Fibroblast of skin of scalp (primary cell): ENCODE data around the gene GAB2.

Experiments used
- DNase-seq: peaks from one replicate; pipeline ENCODE4 v3.0.0-alpha.2; 2013

The GAB2 gene

DNA sequence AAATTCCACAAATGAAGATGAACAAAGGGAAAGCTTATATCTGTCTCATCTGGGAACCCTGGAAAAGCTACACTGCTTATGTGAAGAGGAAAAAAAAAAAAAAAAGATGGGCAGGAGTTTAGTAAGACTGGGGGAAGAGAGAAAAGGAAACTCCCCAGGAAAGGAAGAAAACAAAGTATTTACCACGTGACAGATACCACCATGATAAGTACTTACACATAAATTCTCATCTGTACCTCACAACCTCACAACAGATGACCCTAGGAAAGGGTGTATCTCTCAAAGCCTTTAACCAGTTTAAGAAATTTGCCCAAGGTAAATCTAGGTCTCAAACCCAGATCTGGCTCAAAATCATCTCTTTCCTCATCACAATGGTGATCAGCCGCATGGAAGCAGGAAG, 77.1 kb downstream of the GAB2 start:
- no peak for DNase-seq

GRCh38 chr11:78339945-78340344, 77.7 kb downstream of the GAB2 start:
- no peak for DNase-seq

DNA sequence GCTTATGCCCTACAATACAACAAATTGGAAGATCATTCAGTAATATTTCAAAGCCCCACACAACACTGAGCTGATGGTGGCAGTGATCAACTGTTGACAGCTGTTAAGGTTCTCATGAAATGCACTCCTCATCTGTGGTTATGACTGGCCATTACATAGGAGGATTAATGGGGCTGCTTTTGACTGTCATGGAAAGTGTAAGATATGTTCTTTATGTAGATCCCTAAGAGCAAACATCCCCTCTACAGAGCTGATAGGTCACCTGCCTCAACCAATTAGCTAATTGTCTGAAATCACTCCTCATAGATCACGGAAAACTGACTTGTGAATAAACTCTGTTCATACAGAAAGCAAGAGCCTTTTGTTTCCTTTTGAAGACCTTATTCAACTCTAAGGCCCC, 78.1 kb downstream of the GAB2 start:
- DNase-seq, result no peak

GRCh38 chr11:78338702-78339101, 78.9 kb downstream of the GAB2 start:
- no peak for DNase-seq

DNA sequence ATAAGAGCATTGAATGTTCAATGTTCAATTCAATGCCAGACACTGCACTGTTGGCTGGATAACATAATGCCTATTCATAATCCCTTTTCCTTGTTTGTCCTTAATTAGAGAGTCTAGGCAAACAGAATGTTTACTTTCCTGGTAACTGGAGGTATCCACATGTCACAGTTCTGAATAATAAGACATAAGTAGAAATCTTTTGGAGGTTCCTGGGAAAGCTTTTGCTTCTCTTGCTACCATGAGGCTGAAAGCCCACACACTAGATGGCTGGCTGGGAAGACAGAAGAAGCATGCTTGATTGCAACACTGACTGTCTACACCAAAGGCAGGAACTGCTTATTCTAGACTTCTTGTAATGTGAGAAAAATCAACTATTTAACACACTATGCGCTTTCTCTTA, 79.5 kb downstream of the GAB2 start:
- no peak for DNase-seq

- DNase-seq, result no peak
Observed at GRCh38 chr11:78337554-78337924, 80.1 kb downstream of the GAB2 start.

DNA sequence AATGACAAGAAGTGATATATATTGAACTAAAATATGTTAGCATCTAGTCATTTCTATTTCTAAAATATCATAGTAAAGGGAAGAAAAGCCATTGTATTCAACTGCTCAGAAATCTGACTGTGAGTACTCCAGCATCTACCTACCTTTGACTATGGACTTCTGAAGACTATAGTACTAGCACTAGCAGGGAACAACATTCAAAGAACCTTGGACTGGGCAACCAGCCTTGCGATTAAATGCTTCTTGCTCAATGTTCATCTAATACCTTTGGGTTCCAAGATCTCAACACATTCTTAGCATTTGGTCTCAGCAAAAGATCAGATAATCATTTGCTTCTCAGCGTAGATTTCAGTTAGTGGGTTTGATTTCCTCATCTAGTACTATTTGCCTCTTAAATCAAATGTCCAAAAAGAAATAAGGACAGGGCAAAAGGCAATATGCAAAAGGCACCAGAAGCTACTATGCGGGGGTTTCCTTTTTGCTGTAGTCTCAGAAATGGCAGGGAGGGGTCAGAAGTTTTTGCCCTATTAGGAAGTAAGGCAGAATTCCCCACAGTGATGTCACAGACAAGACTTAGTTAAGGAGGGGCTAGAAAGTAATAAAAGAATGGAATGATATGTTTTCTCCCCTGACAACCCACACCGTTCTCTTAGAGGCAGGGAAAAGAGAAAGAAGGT, 80.6 kb downstream of the GAB2 start:
- DNase-seq, result no peak

DNA sequence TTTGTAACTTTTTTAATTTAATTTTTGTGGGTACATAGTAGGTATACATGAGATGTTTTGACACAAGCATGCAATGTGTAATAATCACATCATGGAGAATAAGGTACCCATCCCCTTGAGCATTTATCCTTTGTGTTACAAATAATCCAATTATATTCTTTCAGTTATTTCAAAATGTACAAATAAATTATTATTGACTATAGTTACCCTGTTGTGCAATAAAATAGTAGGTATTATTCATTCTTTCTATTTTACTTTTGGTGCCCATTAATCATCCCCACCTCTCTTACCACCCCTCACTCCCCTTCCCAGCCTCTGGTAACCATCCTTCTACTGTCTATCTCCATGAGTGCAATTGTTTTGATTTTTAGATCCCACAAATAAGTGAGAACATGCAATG, 83.5 kb downstream of the GAB2 start:
- DNase-seq, result no peak

- DNase-seq, result no peak
Observed at GRCh38 chr11:78332872-78333271, 84.7 kb downstream of the GAB2 start.

DNA sequence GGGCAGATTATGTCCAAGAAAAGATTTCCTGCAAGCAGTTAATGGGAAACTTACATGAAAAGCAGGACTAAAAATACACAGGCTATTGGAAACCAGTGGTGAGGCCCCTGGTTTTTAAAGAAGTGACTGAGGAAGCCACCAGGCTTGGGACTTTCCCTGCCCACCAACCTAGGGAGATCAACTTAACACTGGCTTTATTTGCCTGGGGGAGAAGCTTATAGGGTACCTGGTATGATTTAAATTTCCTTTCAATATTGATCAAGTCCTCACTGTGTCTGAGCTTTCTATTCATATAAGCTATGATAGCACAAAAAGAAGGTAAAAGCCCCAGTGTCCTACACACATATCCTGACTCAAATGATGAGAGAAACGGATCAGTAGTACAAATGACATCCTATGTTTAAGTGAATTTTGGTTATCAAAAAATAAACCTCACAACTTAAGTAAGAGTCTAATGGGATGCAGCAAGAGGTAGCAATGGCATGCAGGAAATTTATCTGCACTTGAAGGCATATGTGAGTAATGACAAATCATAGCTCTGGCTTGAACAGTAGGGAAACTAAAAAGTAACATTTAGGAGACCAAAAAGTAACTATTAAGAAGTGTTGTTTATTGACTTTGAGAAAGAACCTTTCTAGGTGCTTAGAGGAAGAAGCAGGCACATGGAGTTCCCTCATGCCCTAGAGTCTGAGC, 85.3 kb downstream of the GAB2 start:
- peak; percentile 16 for DNase-seq

DNA sequence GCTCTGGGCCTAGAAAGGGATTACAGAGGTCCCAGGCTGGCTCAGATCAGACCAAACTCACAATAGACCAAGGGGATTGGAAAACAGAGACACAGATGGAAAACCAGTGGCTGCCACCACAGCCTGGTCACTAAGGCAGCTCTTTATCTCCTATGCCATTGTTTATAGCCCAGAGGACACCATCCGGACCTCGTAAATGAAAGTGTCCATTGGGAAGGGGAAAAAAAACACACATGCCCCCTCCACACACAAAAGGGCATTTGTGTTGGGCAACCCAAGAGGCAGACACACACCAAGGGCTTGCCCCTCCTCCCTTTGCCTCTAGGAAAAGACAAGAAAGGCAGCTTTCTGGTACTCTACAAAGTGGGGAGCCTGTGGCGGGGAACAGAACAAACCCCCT, 85.9 kb downstream of the GAB2 start:
- no peak for DNase-seq

DNA sequence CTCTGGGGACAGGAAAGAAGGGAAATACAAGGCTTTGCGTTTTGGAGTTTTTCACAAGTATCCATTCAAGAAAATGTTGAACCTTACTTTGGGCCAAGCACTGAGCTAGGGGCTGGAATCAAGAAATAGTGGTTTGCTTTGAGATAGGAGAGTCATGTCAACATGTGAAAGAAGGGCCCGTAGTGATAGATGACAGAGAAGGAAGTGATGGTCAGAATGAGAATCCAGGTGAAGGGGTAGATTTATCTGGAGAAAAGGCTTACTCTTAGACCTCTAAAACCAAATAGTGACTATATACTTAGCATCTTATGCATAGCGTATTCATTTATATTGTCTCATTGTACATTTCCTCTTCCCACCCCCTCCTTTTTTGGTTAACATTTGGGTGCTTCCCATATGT, 87.3 kb downstream of the GAB2 start:
- no peak for DNase-seq

DNA sequence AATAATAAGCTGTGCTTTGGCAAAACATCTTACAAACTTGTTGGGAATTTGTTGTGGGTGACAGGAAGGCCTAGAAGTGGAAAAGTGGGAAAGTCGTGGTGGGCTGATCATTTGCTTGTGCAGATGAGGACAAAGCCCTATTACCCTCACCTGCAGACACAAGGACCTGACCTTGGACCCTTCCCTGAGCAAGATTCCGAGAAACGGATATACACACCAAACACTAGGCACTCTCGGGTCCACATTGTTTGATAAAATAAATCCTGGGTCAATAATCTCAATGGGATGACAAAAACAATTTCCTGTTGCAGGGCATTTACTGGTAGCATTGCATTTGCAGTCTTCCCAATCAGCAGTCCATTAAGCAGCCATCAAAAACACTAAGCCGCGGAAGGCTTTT, 89.7 kb downstream of the GAB2 start:
- DNase-seq, result no peak

DNA sequence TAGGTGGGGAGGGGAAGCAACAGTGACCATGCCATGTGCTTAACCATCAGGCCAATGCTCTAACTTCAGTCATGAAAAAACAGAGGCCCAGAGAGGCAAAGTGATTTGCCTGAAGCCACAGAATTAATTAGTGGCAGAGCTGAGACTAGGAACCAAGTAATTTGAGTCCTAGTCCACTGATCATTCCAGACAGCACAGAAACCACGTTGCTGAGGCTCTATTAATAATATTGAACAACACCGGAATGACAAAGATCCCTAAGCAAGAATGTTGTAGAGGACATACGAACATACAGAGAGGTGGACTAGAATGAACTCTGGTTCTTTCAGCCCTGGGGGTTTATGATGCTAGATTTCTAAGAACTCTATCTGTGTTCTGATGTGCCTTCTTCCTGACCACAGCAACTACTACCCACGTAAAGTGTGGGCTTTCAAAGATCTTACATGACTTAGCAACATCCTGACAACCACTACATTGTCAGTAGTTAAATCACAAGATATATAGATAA, 92.3 kb downstream of the GAB2 start:
- DNase-seq, result no peak

- no peak for DNase-seq
Observed at GRCh38 chr11:78323363-78323762, 94.3 kb downstream of the GAB2 start.

GRCh38 chr11:78319453-78319955, 98.1 kb downstream of the GAB2 start:
- peak; percentile 30 for DNase-seq

DNA sequence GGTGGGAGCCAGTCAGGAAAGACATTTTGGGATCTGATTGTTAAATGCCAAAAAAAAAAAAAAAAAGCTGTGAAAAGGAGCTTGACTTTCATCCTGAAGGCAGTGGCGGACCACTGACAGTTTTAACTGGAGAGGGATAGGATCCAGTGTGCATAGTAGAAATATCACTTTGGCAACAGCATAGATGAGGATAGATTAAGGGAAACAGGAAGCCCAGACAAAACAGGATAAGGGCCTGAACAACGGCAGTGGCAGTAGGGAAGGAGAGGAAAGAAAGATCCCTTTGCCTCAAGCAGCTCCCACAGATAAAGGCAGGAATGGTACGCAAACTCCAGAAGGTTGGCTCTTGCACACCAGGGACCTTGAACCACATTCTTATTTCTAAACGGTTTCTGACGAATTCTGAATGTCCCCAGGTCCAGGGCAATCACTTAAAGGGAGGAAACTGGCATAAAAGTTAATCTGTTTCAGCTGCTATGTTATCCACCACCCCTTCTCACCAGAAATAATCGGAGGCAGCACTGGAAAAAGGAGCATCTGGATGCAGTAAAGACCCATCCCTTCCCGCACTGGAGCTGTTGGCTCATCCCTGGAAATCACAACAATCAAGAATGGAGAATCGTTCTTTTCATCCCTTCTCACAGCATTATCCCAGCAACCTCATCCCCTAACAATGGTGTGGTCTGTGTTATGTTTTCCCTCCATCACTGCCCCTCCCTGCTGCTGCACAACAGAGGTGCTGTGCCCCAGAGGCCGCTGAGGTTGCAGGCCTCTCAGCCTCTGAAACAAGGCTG, 99.1 kb downstream of the GAB2 start:
- peak; percentile 11 for DNase-seq

DNA sequence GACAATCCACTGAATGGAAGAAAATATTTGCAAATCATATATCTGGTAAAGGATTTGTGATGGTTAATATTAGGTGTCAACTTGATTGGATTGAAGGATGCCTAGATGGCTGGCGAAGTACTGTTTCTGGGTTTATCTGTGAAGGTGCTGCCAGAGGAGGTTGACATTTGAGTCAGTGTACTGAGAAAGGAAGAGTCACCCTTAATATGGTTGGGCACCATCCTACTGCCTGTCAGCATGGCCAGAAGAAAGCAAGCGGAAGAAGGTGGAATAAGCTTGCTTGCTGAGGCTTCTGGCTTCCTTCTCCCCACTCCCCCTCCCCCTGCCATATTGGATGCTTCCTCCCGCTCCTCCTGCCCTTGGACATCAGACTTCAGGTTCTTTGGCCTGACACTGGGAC, 101.9 kb downstream of the GAB2 start:
- DNase-seq, result no peak

DNA sequence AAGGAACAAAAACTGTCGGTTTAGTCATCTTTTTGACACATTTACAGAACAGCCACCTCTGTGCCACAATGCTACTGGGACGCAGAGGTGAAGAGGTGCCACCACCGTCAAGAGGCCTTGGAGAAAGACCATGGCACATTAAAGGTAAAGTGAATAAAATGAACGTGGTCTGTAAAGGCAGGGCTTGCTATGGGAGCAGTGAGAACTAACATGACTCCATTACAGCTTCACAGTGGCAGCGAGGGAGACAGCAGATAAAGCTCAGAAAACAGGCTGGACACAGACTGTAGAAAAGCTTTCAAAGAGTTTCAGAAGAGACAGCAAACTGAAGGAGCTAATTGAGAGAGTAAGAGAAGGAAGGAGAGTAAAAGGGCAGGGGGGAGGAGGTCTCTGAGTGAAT, 102.9 kb downstream of the GAB2 start:
- DNase-seq, result no peak

DNA sequence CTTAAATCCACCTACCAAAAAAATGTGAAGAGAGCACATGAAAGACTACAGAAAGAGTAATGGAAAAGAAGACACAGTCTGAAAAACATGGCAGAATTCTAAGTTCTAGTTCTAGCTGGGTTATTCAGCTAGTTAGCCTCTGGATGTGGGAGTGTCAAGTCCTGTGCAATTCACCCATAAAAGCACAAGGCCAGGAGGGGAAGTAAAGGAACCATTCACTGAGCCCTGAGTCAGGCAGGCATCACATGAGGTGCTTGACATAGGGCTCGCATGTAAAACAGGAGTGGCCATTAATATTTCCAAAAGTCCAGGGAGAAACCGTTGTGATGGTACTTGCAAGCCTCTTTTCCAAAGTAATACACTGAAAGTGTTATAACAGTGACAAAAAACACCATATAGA, 103.7 kb downstream of the GAB2 start:
- DNase-seq, result no peak

DNA sequence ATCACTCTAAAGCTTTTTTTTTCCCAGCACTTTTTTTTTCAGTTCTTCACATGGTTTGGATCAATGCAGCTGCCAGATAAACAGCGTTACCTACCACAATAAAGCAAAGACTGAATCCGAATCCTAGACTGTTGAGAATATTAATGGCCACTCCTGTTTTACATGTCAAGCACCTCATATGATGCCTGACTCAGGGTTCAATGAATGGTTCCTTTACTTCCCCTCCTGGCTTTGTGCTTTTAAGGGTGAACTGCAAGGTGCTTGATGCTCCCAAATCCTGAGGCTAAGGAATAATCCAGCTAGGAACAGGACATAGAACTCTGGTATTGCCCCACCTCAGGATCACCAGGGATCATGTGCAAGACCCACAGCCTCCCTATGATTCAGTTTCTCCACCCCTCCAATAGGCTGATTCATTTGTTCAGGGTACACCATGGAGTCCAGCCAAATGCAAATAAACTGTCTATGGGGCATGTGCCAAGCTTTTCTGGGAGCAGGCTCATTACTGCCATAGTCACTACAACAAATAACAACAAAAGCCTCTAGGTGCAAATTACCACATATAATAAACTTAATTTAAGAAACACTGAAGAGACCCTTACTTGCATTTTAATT, 104.3 kb downstream of the GAB2 start:
- peak; percentile 37 for DNase-seq

- DNase-seq, result no peak
Observed at GRCh38 chr11:78312712-78313111, 104.9 kb downstream of the GAB2 start.
